ENCODE measurements around the gene VTI1B. TPM values are rescaled to one million over a fixed set of nuclear protein-coding genes. Genes with fewer than 3 reads are reported as not detected.

VTI1B gene
- total and polyA plus RNA-seq, 2 donors (not counting 3 experiments of a cell fraction or from before 2014, with no cell fraction given) = 23.8 to 90.0 TPM

DNA sequence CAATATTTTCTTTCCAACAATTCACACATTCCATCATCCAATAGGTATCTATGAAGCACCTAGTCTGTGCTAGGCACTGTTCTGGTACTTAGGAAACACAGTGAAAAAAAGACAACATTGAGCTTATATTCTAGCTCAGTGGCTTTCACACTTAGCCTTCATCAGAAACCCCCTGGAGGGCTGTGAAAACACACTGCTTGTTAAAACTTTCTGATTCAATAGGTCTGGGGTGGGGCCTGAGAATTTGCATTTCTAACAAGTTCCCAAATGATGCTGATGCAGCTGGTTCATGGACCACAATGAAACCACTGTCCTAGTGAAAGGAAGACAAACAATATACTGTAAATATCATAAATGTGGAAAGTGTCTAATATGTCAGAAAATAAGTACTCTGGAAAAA lies 5.9 kb downstream of the VTI1B start:
- dilution Hi-C loops (cut with MboI; ENCODE audit: extremely low pct_ligation_motif_present, low sequenced_read_pairs) = no loop called here
- peaks cover 6% of the 10 kb centered on the region for H4K20me1 ChIP-seq (replicated peaks; ENCODE audit: control insufficient read depth, extremely low read depth, insufficient read depth, low read length)
- peaks cover 53% of the 10 kb centered on the region for H3K79me2 ChIP-seq (ENCODE audit: control insufficient read depth, insufficient read depth, low read length)
- no TSS peak for BruUV-seq (replicated peaks)
- no peak overlapping the region for H3K27ac ChIP-seq (ENCODE audit: insufficient read depth, low read depth, low read length)
- CTCF ChIA-PET = interaction anchor here (0.6 to 15.5 kb wide), 12 partner anchors 11 to 1309 kb away, joined by 3 to 437 read pairs (median 4); partner anchors contain the start of genes ARG2, PIGH and RDH12
- H3K9me1 ChIP-seq (replicated peaks; ENCODE audit: control insufficient read depth, extremely low read depth, insufficient read depth, low read length) = no peaks in the 10 kb centered on the region
- H3K27me3 ChIP-seq (ENCODE audit: control insufficient read depth in 2 of 2, insufficient read depth in 2 of 2, low read length in 2 of 2) = no peaks in the 10 kb centered on the region
- H3K4me3 ChIP-seq (replicated peaks in 1 of 3; ENCODE audit: insufficient read depth in 1 of 3, low read depth in 1 of 3, low read length in 3 of 3) = no peak overlapping the region
- no peaks in the 10 kb centered on the region for H3K9me3 ChIP-seq (replicated peaks; ENCODE audit: control insufficient read depth, insufficient read depth, low read length)
- intact Hi-C loops (cut with micrococcal nuclease) = no loop called here
- no peak overlapping the region for H3K9ac ChIP-seq (replicated peaks; ENCODE audit: extremely low read depth, insufficient read depth, low read length)
- TF ChIP-seq, protein P1, sequence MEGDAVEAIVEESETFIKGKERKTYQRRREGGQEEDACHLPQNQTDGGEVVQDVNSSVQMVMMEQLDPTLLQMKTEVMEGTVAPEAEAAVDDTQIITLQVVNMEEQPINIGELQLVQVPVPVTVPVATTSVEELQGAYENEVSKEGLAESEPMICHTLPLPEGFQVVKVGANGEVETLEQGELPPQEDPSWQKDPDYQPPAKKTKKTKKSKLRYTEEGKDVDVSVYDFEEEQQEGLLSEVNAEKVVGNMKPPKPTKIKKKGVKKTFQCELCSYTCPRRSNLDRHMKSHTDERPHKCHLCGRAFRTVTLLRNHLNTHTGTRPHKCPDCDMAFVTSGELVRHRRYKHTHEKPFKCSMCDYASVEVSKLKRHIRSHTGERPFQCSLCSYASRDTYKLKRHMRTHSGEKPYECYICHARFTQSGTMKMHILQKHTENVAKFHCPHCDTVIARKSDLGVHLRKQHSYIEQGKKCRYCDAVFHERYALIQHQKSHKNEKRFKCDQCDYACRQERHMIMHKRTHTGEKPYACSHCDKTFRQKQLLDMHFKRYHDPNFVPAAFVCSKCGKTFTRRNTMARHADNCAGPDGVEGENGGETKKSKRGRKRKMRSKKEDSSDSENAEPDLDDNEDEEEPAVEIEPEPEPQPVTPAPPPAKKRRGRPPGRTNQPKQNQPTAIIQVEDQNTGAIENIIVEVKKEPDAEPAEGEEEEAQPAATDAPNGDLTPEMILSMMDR (IDR thresholded peaks at IDR 0.05; ENCODE audit: extremely low read depth in 1 of 2, insufficient read depth in 1 of 2, low read depth in 1 of 2, low read length in 2 of 2) = no peak
- TF ChIP-seq FOS (IDR thresholded peaks at IDR 0.05; ENCODE audit: borderline replicate concordance, insufficient read depth, low read length) = no peak
- TF ChIP-seq, protein P2, sequence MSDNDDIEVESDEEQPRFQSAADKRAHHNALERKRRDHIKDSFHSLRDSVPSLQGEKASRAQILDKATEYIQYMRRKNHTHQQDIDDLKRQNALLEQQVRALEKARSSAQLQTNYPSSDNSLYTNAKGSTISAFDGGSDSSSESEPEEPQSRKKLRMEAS (IDR thresholded peaks at IDR 0.05; ENCODE audit: insufficient read depth, insufficient read length) = no peak
- TF ChIP-seq POLR2A (IDR thresholded peaks at IDR 0.05; ENCODE audit: low read depth, low read length) = no peak
- H3K4me2 ChIP-seq (ENCODE audit: insufficient read depth, low read length) = no peak overlapping the region
- FAIRE-seq (no peak), DNase-seq (ENCODE audit: low read depth, low spot score) (no peak)
- no peak overlapping the region for H2AFZ ChIP-seq (ENCODE audit: low read depth, low read length)
- H3K36me3 ChIP-seq (ENCODE audit: control insufficient read depth in 2 of 2, extremely low read depth in 1 of 2, insufficient read depth in 2 of 2, low read length in 2 of 2) = no peaks in the 10 kb centered on the region
- H3K4me1 ChIP-seq (ENCODE audit: control insufficient read depth, extremely low read depth, insufficient read depth, low read length) = peaks cover 7% of the 10 kb centered on the region
- POLR2A ChIA-PET = no interaction called here

DNA sequence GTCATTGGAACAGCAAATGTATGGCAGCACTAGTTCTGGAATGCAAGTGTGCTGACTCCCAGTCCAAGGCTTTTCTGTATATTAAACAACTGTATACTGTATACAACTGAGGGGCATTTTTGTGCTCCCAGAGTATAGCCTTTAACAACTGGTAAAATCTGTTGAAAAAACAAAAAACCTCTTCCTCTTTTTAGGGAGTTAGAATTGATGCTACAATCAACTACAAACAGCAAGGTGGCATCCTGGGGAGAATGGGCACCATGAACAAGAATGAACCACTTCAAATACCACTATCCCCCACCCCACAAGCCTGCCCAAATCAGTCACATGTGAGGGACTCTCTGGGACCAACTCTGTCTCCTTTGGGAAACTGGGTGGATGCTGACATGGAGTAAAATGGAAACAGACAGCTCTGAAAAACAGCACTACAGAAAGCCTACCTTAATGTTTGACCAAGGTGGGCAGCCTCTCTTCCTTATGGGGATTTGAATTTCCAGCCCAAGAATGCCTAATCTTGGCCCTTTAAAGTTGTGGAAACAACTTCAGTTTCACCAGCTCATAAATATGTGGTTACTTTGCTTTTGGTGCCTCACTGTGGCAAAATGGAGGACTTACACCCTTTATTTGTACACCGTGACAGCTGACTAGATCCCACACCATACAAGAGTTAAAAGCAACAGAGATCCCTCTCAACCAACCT lies 7.5 kb downstream of the VTI1B start:
- no peak overlapping the region for H3K9ac ChIP-seq (replicated peaks; ENCODE audit: extremely low read depth, insufficient read depth, low read length)
- POLR2A ChIA-PET = no interaction called here

More for the DNA sequence above, 7.5 kb downstream of the VTI1B start:
- Histone ChIP-seq H3K9me1 (replicated peaks; ENCODE audit: control insufficient read depth, extremely low read depth, insufficient read depth, low read length) (no peaks in the 10 kb centered on the region), H3K79me2 (ENCODE audit: control insufficient read depth, insufficient read depth, low read length) (peaks cover 46% of the 10 kb centered on the region), H3K9me3 (replicated peaks; ENCODE audit: control insufficient read depth, insufficient read depth, low read length) (no peaks in the 10 kb centered on the region), H3K36me3 (ENCODE audit: control insufficient read depth in 2 of 2, extremely low read depth in 1 of 2, insufficient read depth in 2 of 2, low read length in 2 of 2) (no peaks in the 10 kb centered on the region), H2AFZ (ENCODE audit: low read depth, low read length) (no peak overlapping the region), H3K4me3 (replicated peaks in 1 of 3; ENCODE audit: insufficient read depth in 1 of 3, low read depth in 1 of 3, low read length in 3 of 3) (no peak overlapping the region), H3K4me1 (ENCODE audit: control insufficient read depth, extremely low read depth, insufficient read depth, low read length) (no peaks in the 10 kb centered on the region), H3K27ac (ENCODE audit: insufficient read depth, low read depth, low read length) (no peak overlapping the region), H3K4me2 (ENCODE audit: insufficient read depth, low read length) (no peak overlapping the region), H4K20me1 (replicated peaks; ENCODE audit: control insufficient read depth, extremely low read depth, insufficient read depth, low read length) (peaks cover 4% of the 10 kb centered on the region), H3K27me3 (ENCODE audit: control insufficient read depth in 2 of 2, insufficient read depth in 2 of 2, low read length in 2 of 2) (no peaks in the 10 kb centered on the region)
- dilution Hi-C loops (cut with MboI; ENCODE audit: extremely low pct_ligation_motif_present, low sequenced_read_pairs) (no loop called here), intact Hi-C loops (cut with micrococcal nuclease) (loop anchor here (1.0 to 2.0 kb wide), 4 partner anchors 49 to 240 kb away; no protein-coding TSS in a partner anchor)
- FAIRE-seq = peak; percentile 89
- no peak for TF ChIP-seq JUN (IDR thresholded peaks at IDR 0.05; ENCODE audit: borderline replicate concordance, insufficient read depth, insufficient read length, low read depth)
- TF ChIP-seq POLR2AphosphoS5 (IDR thresholded peaks at IDR 0.05; ENCODE audit: insufficient read depth, low read depth, low read length) = no peak
- TF ChIP-seq, protein P1 (IDR thresholded peaks at IDR 0.05; ENCODE audit: extremely low read depth in 1 of 2, insufficient read depth in 1 of 2, low read depth in 1 of 2, low read length in 2 of 2) = peak; percentile 39 to 50
- no peak for TF ChIP-seq POLR2A (IDR thresholded peaks at IDR 0.05; ENCODE audit: low read depth, low read length)
- no peak for TF ChIP-seq GATA2 (IDR thresholded peaks at IDR 0.05; ENCODE audit: insufficient read depth, insufficient read length, low read depth, low read length)
- TF ChIP-seq FOS (IDR thresholded peaks at IDR 0.05; ENCODE audit: borderline replicate concordance, insufficient read depth, low read length) = no peak
- TF ChIP-seq, protein P2 (IDR thresholded peaks at IDR 0.05; ENCODE audit: insufficient read depth, insufficient read length) = no peak
- no peak for TF ChIP-seq MYC (IDR thresholded peaks at IDR 0.05; ENCODE audit: low read depth, low read length)
- CTCF ChIA-PET = interaction anchor here (0.6 to 15.5 kb wide), 35 partner anchors 8 to 239 kb away, joined by 3 to 437 read pairs (median 5); partner anchors contain the start of genes ARG2, PIGH, RDH11 and RDH12
- BruUV-seq (replicated peaks) = no TSS peak
- peak; percentile 78 for DNase-seq (ENCODE audit: low read depth, low spot score)

Measured in endothelial cell of umbilical vein (primary cell).